HG03571 (cell line): Measurements from ENCODE around the gene MCU.

Experiments used
- ATAC-seq: cut with Tn5 transposase; IDR thresholded peaks from one replicate; pipeline ENCODE4 v1.9.1; 2021; ENCODE audit not compliant: unreplicated experiment

Gene MCU

GRCh38 chr10:72930276-72930675 is 238.3 kb downstream of the MCU start:
- ATAC-seq, result no peak

GRCh38 chr10:72932259-72933015 is 240.5 kb downstream of the MCU start:
- no peak for ATAC-seq

GRCh38 chr10:72935361-72935760 is 243.4 kb downstream of the MCU start:
- ATAC-seq, result no peak
